PC-3 (cell line): Measurements from ENCODE around the gene FAM131C.

ENCODE experiments used
- CTCF ChIP-seq: fragments of 300-600 bp; sonication (generic); conservative IDR thresholded peaks from 2 replicates; pipeline ENCODE4 v1.5.1; 2017; ENCODE audit warnings: antibody characterized with exemption, low read depth, mild to moderate bottlenecking, low read length
- EZH2 ChIP-seq: fragments of 300-600 bp; sonication (generic); IDR thresholded peaks from one replicate; pipeline ENCODE4 v1.6.1; 2017; ENCODE audit warnings: antibody characterized with exemption, mild to moderate bottlenecking, low read length; ENCODE audit not compliant: unreplicated experiment

GRCh38 chr1:16022393-16022792 lies 51.1 kb downstream of the FAM131C start:
- TF ChIP-seq CTCF (no peak), EZH2 (no peak)
